ENCODE results near the gene MBNL1. TPM values are rescaled to one million over a fixed set of nuclear protein-coding genes. Genes with fewer than 3 reads are reported as not detected.

Gene MBNL1
- total RNA-seq, 1 experiment from 2014 or later: 140 TPM

- Histone ChIP-seq H3K27me3 (ENCODE audit: control insufficient read depth, insufficient read depth, low read length) (no peaks in the 10 kb centered on the region), H3K36me3 (ENCODE audit: control insufficient read depth, insufficient read depth, low read length) (peaks cover 26% of the 10 kb centered on the region), H3K4me1 (ENCODE audit: control insufficient read depth, insufficient read depth, low read length) (no peaks in the 10 kb centered on the region; the same call in 1 of the 2 replicates), H3K4me3 (ENCODE audit: low read depth in 2 of 2, low read length in 2 of 2) (no peak overlapping the region), H3K27ac (ENCODE audit: low read length) (no peak overlapping the region), H3K9me3 (ENCODE audit: control insufficient read depth, insufficient read depth, low read depth, low read length) (no peaks in the 10 kb centered on the region)
- ATAC-seq (no peak), DNase-seq (ENCODE audit: low read depth, low spot score) (no peak)
- BruUV-seq (replicated peaks): no TSS peak
- intact Hi-C loops (cut with micrococcal nuclease; ENCODE audit: unreplicated experiment) (no loop called here), in situ Hi-C loops (cut with HindIII; ENCODE audit: low pct_unique_long_range_greater_than_20kb, low sequenced_read_pairs) (no loop called here)
- TF ChIP-seq CTCF (IDR thresholded peaks at IDR 0.05): no peak
- TF ChIP-seq TCF7L2 (IDR thresholded peaks at IDR 0.05; ENCODE audit: low read depth, low read length): no peak
- no peak for TF ChIP-seq SIN3A (IDR thresholded peaks at IDR 0.05; ENCODE audit: borderline replicate concordance, insufficient read depth, low read depth, low read length)
- no peak for TF ChIP-seq REST (IDR thresholded peaks at IDR 0.05; ENCODE audit: insufficient read depth in 1 of 2, low read depth in 2 of 2, low read length in 1 of 2)
- TF ChIP-seq POLR2AphosphoS5 (IDR thresholded peaks at IDR 0.05; ENCODE audit: low read depth, low read length): no peak
- ChIA-PET POLR2A (interaction anchor here (0.6 kb wide), 1 partner anchor 1078 kb away, joined by 3 read pairs; no protein-coding TSS in a partner anchor), CTCF (no interaction called here)
Observed at GRCh38 chr3:152458376-152459117, 189.8 kb downstream of the MBNL1 start.

GRCh38 chr3:152459118-152459515, 190.4 kb downstream of the MBNL1 start:
- TF ChIP-seq SIN3A (IDR thresholded peaks at IDR 0.05; ENCODE audit: borderline replicate concordance, insufficient read depth, low read depth, low read length) (no peak), TCF7L2 (IDR thresholded peaks at IDR 0.05; ENCODE audit: low read depth, low read length) (no peak), CTCF (IDR thresholded peaks at IDR 0.05) (no peak), POLR2AphosphoS5 (IDR thresholded peaks at IDR 0.05; ENCODE audit: low read depth, low read length) (no peak), REST (IDR thresholded peaks at IDR 0.05; ENCODE audit: insufficient read depth in 1 of 2, low read depth in 2 of 2, low read length in 1 of 2) (no peak)
- Histone ChIP-seq H3K27me3 (ENCODE audit: control insufficient read depth, insufficient read depth, low read length) (no peaks in the 10 kb centered on the region), H3K9me3 (ENCODE audit: control insufficient read depth, insufficient read depth, low read depth, low read length) (no peaks in the 10 kb centered on the region), H3K36me3 (ENCODE audit: control insufficient read depth, insufficient read depth, low read length) (peaks cover 29% of the 10 kb centered on the region), H3K27ac (ENCODE audit: low read length) (no peak overlapping the region), H3K4me1 (ENCODE audit: control insufficient read depth, insufficient read depth, low read length) (no peaks in the 10 kb centered on the region; the same call in 1 of the 2 replicates), H3K4me3 (ENCODE audit: low read depth in 2 of 2, low read length in 2 of 2) (no peak overlapping the region)
- DNase-seq (ENCODE audit: low read depth, low spot score): no peak
- intact Hi-C loops (cut with micrococcal nuclease; ENCODE audit: unreplicated experiment) (no loop called here), in situ Hi-C loops (cut with HindIII; ENCODE audit: low pct_unique_long_range_greater_than_20kb, low sequenced_read_pairs) (no loop called here)
- no TSS peak for BruUV-seq (replicated peaks)
- no peak for ATAC-seq
- ChIA-PET CTCF (no interaction called here), POLR2A (interaction anchor here (0.6 kb wide), 1 partner anchor 1079 kb away, joined by 3 read pairs; no protein-coding TSS in a partner anchor)

Measured in Panc1 (cell line).